Measurements from ENCODE around the gene TBL3.
A peak's percentile ranks its signal among the peaks of the same experiment; 100 is the strongest.
"Not testable (repeated sequence)": the region's sequence is repeated elsewhere in the genome, so short reads cannot be mapped to it uniquely, and the experiment has no call there.

TBL3 gene

GRCh38 chr16:1944612-1945199 lies 27.1 kb upstream of the TBL3 start:
- DNase-seq, result no peak

GRCh38 chr16:1945559-1946391 lies 26.1 kb upstream of the TBL3 start:
- DNase-seq, result no peak

- DNase-seq, result no peak
Measured at GRCh38 chr16:1946495-1947368, 25.1 kb upstream of the TBL3 start.

- no peak for DNase-seq
Measured at GRCh38 chr16:1947369-1947670, 24.5 kb upstream of the TBL3 start.

DNA sequence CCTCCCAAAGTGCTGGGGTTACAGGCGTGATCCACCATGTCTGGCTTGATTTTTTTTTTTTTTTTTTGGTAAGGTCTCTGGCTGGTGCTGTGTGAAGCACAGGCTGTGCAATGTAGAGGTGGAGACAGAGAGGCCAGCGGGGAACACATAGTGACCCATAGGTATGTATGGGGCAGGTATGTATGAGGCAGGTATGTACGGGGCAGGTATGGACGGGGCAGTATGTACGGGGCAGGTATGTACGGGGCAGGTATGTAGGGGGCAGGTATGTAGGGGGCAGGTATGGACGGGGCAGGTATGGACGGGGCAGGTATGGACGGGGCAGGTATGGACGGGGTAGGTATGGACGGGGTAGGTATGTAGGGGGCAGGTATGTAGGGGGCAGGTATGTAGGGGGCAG lies 22.3 kb upstream of the TBL3 start:
- no peak for DNase-seq

DNA sequence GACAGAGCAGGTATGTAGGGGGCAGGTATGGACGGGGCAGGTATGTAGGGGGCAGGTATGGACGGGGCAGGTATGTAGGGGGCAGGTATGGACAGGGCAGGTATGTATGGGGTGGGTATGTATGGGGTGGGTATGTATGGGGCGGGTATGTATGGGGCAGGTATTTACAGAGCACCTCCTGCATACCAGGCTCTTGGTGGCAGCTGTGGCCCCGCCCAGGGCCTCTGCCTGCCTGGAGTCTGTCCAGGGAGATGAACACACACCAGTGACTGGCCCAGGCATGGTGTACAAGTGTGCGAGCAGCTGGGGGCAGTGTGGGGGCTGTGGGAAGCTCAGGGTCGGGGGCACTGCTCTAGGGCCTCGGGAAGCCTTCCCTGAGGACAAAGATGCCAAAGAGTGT lies 21.8 kb upstream of the TBL3 start:
- DNase-seq, result no peak

GRCh38 chr16:1950559-1950958 lies 21.3 kb upstream of the TBL3 start:
- no peak for DNase-seq

DNA sequence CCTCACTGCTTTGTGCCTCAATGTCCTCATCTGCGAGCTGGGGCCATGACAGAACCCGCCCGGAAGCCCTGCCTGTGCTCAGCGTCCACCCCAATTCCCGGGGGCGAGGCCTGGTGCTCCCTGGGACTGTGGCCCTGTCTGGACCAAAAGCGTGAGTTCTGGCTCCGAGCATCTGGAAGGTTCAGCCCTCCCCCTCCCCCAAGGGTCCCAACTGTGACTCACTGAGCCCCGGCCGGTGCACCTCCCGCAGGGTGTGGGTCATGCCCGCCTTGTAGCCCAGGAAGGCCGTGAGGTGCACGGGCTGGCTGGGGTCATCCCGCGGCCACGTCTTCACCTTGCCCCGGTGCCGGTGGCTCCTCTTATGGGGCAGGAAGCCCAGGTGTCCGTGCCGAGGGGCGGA lies 18.1 kb upstream of the TBL3 start:
- DNase-seq, result no peak

- DNase-seq, result not testable (repeated sequence)
Measured at GRCh38 chr16:1957434-1958142, 14.3 kb upstream of the TBL3 start.

DNA sequence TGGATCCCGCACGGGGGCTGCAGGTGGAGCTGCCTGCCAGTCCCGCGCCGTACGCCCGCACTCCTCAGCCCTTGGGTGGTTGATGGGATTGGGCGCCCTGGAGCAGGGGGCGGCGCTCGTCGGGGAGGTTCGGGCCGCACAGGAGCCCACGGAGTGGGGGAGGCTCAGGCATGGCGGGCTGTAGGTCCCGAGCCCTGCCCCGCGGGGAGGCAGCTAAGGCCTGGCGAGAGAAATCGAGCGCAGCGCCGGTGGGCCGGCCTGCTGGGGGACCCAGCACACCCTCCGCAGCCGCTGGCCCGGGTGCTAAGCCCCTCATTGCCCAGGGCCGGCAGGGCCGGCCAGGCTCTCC lies 13.7 kb upstream of the TBL3 start:
- DNase-seq, result not testable (repeated sequence)

DNA sequence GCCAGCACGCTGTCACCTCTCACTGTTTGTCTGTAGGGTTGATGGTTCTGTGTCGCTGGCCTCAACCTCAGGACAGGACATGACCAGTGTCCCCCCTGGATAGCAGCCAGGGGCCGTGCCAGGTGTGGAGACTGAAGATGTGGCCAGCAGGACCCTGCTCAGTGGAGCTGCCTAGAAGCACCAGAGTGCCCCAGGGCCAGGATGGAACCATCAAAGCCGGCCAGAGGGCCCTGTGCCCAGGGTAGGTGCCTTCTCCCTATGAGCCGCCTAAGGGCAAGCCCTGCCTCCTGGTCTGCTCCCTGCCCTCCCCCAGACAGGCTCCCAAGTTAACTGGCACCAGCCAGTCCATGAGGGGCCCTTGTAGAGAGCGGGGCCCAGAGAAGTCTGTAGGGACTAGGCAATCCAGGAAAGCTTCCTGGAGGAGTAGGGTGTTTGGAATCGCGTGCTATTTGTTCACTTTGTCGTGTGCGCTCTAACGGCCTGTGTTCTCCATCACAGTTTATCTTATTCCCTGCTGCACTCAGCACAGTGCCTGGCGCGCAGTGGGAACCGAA lies 13.1 kb upstream of the TBL3 start:
- no peak for DNase-seq

DNA sequence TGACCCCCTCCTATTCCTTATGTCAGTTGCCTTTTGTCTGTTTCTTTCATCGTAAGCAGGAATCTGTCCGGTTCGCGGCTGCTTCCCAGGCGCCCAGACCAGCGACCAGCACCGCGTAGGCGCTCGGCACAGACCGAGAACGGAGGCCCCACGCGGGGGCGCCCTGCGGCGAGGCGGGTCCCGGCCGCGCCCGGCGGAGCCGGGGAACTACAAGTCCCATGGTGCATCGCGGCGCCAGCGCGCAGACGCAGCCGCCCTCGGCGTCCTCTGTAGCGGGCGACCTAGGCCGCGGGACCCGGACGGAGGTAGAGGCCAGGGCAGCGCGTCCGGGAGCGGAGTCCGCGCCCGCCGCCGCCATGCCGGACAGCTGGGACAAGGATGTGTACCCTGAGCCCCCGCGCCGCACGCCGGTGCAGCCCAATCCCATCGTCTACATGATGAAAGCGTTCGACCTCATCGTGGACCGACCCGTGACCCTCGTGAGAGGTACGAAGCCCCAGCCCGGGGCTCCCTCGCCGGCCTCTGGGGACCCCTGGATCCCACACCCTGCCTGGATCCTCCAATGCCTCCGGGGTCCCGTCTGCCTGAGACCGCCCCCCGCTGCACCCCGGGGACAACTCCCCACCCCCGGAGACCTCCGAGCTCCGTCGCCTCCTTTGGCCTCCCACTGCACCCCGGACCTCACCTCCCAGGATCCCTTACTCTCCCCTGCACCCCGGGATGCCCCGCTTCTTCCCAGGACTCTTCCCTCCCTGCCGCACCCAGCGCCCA lies 12.4 kb upstream of the TBL3 start, which contains the start of gene NDUFB10:
Gene NDUFB10, plus strand, starts transcription at position 270 of the 771 bp plus-strand sequence. Its CDS starts 87 bp downstream, at position 357.
- peak; percentile 76 for DNase-seq

GRCh38 chr16:1960665-1961630 lies 10.9 kb upstream of the TBL3 start:
- DNase-seq, result peak; percentile 44

DNA sequence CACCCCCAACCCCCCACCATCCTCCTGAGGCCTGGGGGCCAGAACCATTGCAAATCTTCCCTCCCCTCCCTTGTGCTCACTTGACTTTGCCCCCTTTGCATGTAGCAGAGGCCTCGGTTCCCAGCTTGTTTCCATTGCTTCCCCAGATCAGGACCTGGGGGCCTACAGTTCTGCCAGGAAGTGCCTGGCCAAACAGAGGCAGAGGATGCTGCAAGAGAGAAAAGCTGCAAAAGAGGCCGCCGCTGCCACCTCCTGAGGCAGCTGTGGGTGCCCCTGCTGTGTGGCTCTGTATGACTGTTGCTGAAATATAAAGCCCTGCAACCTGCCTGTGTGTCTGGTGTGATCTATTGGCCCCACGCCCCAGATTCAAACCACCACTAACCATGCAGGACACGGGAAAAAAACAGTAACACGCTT lies 10.2 kb upstream of the TBL3 start:
- no peak for DNase-seq

- DNase-seq, result not testable (repeated sequence)
Measured at GRCh38 chr16:1962161-1963153, 9.4 kb upstream of the TBL3 start.

- no peak for DNase-seq
Measured at GRCh38 chr16:1963806-1964505, 7.9 kb upstream of the TBL3 start.

GRCh38 chr16:1964506-1965395 lies 7.1 kb upstream of the TBL3 start, which contains the start of gene RPS2:
TSS of gene RPS2 (minus strand) at chr16:1964826. CDS start at chr16:1964625, 201 bp downstream.
- DNase-seq, result peak; percentile 99
